Measurements from ENCODE around the gene MAMLD1. TPM values are rescaled to one million over a fixed set of nuclear protein-coding genes. Genes with fewer than 3 reads are reported as not detected.
A peak's percentile ranks its signal among the peaks of the same experiment; 100 is the strongest.

The MAMLD1 gene
- total RNA-seq, 1 donor from 2014 or later: 4.4 TPM

DNA sequence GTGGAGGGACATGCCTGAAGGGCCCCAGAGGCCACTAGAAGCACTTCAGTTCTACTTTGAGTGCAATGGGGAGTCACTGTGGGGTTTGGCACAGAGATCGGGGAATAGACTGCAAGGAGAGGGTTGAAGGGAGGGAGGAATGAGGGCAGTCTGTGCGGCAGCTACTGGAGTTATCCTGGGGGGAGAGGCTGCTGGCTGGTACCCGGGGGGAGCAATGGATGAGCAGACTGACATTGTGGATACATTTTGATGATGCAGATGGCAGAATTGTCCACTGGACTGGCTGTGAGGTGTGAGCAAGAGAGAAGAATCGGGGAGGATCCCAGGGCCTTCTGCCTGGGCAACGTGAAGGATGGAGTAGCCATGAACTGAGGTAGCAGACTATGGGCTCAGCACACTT lies 2.8 kb upstream of the MAMLD1 start:
- TF ChIP-seq, protein P1, sequence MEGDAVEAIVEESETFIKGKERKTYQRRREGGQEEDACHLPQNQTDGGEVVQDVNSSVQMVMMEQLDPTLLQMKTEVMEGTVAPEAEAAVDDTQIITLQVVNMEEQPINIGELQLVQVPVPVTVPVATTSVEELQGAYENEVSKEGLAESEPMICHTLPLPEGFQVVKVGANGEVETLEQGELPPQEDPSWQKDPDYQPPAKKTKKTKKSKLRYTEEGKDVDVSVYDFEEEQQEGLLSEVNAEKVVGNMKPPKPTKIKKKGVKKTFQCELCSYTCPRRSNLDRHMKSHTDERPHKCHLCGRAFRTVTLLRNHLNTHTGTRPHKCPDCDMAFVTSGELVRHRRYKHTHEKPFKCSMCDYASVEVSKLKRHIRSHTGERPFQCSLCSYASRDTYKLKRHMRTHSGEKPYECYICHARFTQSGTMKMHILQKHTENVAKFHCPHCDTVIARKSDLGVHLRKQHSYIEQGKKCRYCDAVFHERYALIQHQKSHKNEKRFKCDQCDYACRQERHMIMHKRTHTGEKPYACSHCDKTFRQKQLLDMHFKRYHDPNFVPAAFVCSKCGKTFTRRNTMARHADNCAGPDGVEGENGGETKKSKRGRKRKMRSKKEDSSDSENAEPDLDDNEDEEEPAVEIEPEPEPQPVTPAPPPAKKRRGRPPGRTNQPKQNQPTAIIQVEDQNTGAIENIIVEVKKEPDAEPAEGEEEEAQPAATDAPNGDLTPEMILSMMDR (IDR thresholded peaks at IDR 0.05; ENCODE audit: unreplicated experiment): no peak
- H3K9me3 Mint-ChIP-seq (ENCODE audit: low read depth): peaks cover 12% of the 10 kb centered on the region
- peaks cover 4% of the 10 kb centered on the region for H3K4me1 Mint-ChIP-seq (ENCODE audit: low read depth)
- H3K4me3 Mint-ChIP-seq (ENCODE audit: low read depth): no peak overlapping the region
- H3K27me3 Mint-ChIP-seq: peaks cover 40% of the 10 kb centered on the region
- no peak overlapping the region for H3K27ac Mint-ChIP-seq
- DNase-seq (ENCODE audit: low spot score, unreplicated experiment): no peak
- no peaks in the 10 kb centered on the region for H3K36me3 Mint-ChIP-seq (ENCODE audit: insufficient read depth)

DNA sequence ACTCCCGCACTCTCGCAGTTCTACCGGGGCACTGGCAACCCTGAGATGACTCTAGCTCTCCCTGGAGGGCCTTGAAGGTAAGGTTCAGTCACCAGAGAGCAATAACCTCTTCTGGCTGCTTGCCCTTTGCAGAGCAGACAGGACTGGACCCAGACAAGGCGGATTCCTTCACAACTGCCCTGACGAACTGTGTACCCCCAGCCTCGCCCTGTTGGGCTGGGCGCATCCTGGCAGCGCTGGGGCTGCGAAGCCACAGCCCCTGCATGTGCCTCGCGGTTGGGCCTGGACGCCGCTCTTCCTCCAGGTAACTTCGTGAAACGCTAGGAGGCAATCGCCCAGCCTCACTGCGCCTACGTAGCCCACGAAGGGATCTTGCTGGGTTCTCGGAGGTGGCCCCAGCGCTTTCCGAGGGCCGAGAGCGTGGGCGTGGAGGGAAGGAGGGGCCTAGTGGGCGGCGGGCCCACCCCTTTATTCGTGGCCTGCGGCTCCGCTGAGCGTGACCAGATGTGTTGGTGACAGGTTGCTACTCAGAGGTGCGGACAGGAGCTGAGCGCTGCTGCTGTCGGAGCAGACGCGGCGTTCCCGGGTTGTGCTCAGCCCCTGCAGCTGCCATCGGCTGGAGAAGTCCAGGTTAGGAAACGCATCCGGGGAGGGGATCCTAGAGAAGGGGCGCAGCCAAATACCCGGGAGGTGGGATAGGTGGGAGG lies 1.9 kb upstream of the MAMLD1 start:
- peaks cover 11% of the 10 kb centered on the region for H3K9me3 Mint-ChIP-seq (ENCODE audit: low read depth)
- no peak overlapping the region for H3K27ac Mint-ChIP-seq
- H3K4me1 Mint-ChIP-seq (ENCODE audit: low read depth): peaks cover 7% of the 10 kb centered on the region
- no peaks in the 10 kb centered on the region for H3K36me3 Mint-ChIP-seq (ENCODE audit: insufficient read depth)
- peak overlapping the region; percentile 50 for H3K4me3 Mint-ChIP-seq (ENCODE audit: low read depth)
- TF ChIP-seq, protein P1 (IDR thresholded peaks at IDR 0.05; ENCODE audit: unreplicated experiment): no peak
- peaks cover 39% of the 10 kb centered on the region for H3K27me3 Mint-ChIP-seq
- DNase-seq (ENCODE audit: low spot score, unreplicated experiment): no peak

DNA sequence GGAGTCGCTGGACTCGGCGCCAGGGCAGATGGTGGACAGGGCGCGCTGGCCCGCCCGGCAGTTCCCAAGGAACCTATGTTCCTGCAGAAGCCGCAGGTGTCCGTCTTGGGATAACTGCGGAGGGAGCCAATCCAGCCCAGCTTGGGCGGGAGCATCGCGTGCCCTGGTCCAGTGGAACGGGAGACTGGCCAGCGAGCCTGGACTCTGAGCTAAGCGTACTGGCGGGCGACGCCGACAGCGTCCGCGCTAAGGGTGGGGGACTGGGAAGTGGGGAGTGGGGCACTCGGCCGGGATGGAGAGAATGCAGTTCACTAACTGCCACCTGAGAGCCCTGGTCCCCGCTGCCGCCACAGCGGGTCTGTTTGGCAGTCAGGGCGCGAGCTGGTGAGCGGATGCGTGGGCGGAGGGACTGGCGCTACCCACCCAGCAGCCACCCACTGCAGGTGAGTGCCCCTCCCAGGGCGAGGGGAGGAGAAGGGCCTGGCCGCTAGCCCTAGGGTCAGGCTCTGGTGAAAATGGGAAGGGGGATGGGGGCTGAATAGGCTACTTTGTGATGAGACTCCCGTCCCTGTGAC lies 1.3 kb upstream of the MAMLD1 start:
- TF ChIP-seq, protein P1 (IDR thresholded peaks at IDR 0.05; ENCODE audit: unreplicated experiment): no peak
- DNase-seq (ENCODE audit: low spot score, unreplicated experiment): no peak
- peaks cover 11% of the 10 kb centered on the region for H3K9me3 Mint-ChIP-seq (ENCODE audit: low read depth)
- H3K27me3 Mint-ChIP-seq: peaks cover 39% of the 10 kb centered on the region
- H3K4me3 Mint-ChIP-seq (ENCODE audit: low read depth): peak overlapping the region; percentile 72
- H3K4me1 Mint-ChIP-seq (ENCODE audit: low read depth): peaks cover 12% of the 10 kb centered on the region
- no peaks in the 10 kb centered on the region for H3K36me3 Mint-ChIP-seq (ENCODE audit: insufficient read depth)
- no peak overlapping the region for H3K27ac Mint-ChIP-seq

DNA sequence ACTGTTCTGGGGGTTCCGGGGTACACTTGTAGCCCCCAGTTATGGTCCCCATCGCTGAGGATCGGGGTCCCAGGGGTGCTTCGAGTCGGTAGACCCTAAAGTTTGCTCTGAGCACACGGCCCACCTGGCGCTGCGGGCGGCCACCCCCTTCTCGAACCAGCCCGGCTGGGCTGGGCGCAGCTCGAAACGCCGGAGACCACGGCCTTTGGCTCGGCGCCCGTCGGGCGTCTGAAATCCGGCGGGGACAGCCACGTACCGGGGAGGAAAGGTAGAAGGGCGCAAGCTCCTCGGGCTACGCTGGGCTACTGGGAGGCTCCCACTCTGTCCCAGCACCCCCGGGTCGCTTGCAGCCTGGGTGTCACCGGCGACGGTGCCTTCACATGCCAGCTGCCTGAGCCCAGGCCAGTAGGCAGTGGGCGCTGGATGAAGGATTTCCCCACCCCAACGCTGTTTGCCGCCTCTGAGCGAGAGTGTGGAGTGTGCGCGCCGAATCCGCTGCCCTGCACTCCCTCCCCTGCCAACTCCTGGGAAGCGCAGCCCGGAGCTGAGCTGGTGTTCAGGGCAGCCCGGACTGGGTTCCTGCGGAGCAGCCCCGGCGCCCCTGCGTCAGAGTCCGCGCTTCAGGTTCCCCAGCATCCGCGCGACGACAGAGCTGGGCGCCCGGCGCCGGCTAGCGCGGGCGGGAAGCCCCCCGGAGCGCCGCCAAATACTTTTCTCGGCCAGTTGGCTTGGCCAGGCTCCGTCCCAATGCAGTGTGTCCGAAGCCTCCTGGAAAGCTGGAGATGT lies 637 bp downstream of the MAMLD1 start:
- peak overlapping the region; percentile 20 for H3K27ac Mint-ChIP-seq
- peaks cover 36% of the 10 kb centered on the region for H3K27me3 Mint-ChIP-seq
- DNase-seq (ENCODE audit: low spot score, unreplicated experiment): no peak
- peak overlapping the region; percentile 69 for H3K4me3 Mint-ChIP-seq (ENCODE audit: low read depth)
- H3K9me3 Mint-ChIP-seq (ENCODE audit: low read depth): peaks cover 11% of the 10 kb centered on the region
- TF ChIP-seq, protein P1 (IDR thresholded peaks at IDR 0.05; ENCODE audit: unreplicated experiment): no peak
- H3K4me1 Mint-ChIP-seq (ENCODE audit: low read depth): peaks cover 15% of the 10 kb centered on the region
- H3K36me3 Mint-ChIP-seq (ENCODE audit: insufficient read depth): no peaks in the 10 kb centered on the region

DNA sequence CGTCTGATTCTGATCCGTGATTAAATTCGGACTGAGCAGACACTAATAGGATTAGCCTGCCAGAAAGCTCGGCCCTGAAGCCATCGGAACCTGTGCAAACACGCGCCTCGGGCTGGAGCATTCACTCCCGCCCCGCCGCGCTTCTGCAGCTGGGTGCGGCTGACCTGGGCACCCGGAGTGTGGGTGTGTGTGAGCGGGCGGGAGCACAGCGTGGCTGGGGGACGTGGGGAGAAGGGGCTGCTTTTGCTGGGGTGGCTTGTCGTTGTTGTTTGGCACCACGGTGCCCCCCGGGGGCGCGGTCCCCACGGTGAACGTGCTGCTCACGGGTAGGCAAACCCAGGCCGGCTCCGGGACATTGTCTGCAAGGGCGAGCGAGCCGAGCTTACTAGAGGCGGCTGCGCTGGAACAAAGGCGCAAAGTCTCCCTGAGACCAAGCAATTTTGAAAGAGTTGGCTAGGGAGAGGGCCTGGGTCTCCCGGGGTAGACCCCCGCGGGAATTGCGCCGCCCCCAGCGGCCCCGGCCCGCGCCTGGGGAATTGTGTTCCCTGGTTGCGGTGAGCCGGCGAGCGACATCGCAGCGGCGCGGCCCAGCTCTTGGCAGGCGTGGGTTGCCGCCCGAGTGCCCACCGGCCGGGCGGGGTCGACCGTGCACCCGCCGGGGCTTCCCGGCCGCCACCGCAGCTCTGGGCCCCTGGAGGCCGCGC lies 1.4 kb downstream of the MAMLD1 start:
- peaks cover 15% of the 10 kb centered on the region for H3K4me1 Mint-ChIP-seq (ENCODE audit: low read depth)
- TF ChIP-seq, protein P1 (IDR thresholded peaks at IDR 0.05; ENCODE audit: unreplicated experiment): no peak
- DNase-seq (ENCODE audit: low spot score, unreplicated experiment): no peak
- H3K36me3 Mint-ChIP-seq (ENCODE audit: insufficient read depth): no peaks in the 10 kb centered on the region
- peaks cover 11% of the 10 kb centered on the region for H3K9me3 Mint-ChIP-seq (ENCODE audit: low read depth)
- H3K4me3 Mint-ChIP-seq (ENCODE audit: low read depth): peak overlapping the region; percentile 69
- H3K27ac Mint-ChIP-seq: peak overlapping the region; percentile 20
- peaks cover 31% of the 10 kb centered on the region for H3K27me3 Mint-ChIP-seq

Data from progenitor cell of endocrine pancreas (in vitro differentiated cells).